OCI-LY7 (cell line): ENCODE data around the gene ANP32A.

Experiments
- CTCF ChIP-seq: fragments of 200-600 bp; sonication (generic); conservative IDR thresholded peaks from 2 replicates; pipeline ENCODE4 v1.5.1; 2014; ENCODE audit warnings: mild to moderate bottlenecking, antibody characterized with exemption, low read length, moderate library complexity, mixed read lengths
- EZH2phosphoT487 ChIP-seq: fragments of 200-600 bp; sonication (generic); IDR thresholded peaks from 2 replicates; pipeline ENCODE4 v1.6.1; 2018; ENCODE audit warnings: low read depth, borderline replicate concordance, mild to moderate bottlenecking, mixed run types, antibody characterized with exemption, low read length, moderate library complexity, mixed read lengths

- TF ChIP-seq CTCF (no peak), EZH2phosphoT487 (no peak)
Observed at GRCh38 chr15:68862415-68862814, 41.7 kb upstream of the ANP32A start.
